SIG-M5 treated with dmso at 0.1 percent for 504 hours (cell line): ENCODE measurements around the gene LRRC28.
"Not testable (repeated sequence)": the region's sequence is repeated elsewhere in the genome, so short reads cannot be mapped to it uniquely, and the experiment has no call there.

ENCODE experiments used
- DNase-seq: peaks from one replicate; lab custom pipeline; 2025; ENCODE audit not compliant: unreplicated experiment; lab: John Stamatoyannopoulos, UW

LRRC28 gene

GRCh38 chr15:99390667-99391066 lies 139.4 kb downstream of the LRRC28 start:
- DNase-seq, result no peak

- no peak for DNase-seq
Observed at GRCh38 chr15:99393641-99394040, 142.4 kb downstream of the LRRC28 start.

GRCh38 chr15:99396375-99396774 lies 145.1 kb downstream of the LRRC28 start:
- DNase-seq, result no peak

- no peak for DNase-seq
Observed at GRCh38 chr15:99399061-99399460, 147.8 kb downstream of the LRRC28 start.

GRCh38 chr15:99399618-99400017 lies 148.3 kb downstream of the LRRC28 start:
- no peak for DNase-seq

- DNase-seq, result not testable (repeated sequence)
Observed at GRCh38 chr15:99401216-99401615, 149.9 kb downstream of the LRRC28 start.

GRCh38 chr15:99402014-99402729 lies 150.9 kb downstream of the LRRC28 start:
- DNase-seq, result no peak

- DNase-seq, result no peak
Observed at GRCh38 chr15:99403597-99403996, 152.3 kb downstream of the LRRC28 start.

GRCh38 chr15:99404454-99404853 lies 153.2 kb downstream of the LRRC28 start:
- DNase-seq, result no peak

GRCh38 chr15:99406120-99406519 lies 154.8 kb downstream of the LRRC28 start:
- no peak for DNase-seq

GRCh38 chr15:99406716-99407487 lies 155.6 kb downstream of the LRRC28 start:
- DNase-seq, result no peak

GRCh38 chr15:99407716-99408115 lies 156.4 kb downstream of the LRRC28 start:
- DNase-seq, result no peak

GRCh38 chr15:99408236-99409096 lies 157.2 kb downstream of the LRRC28 start:
- no peak for DNase-seq

GRCh38 chr15:99409097-99409473 lies 157.8 kb downstream of the LRRC28 start:
- peak; percentile 28 for DNase-seq

- DNase-seq, result no peak
Observed at GRCh38 chr15:99409560-99409959, 158.3 kb downstream of the LRRC28 start.

- no peak for DNase-seq
Observed at GRCh38 chr15:99410477-99410876, 159.2 kb downstream of the LRRC28 start.

GRCh38 chr15:99411234-99411633 lies 160.0 kb downstream of the LRRC28 start:
- DNase-seq, result no peak

GRCh38 chr15:99412082-99412481 lies 160.8 kb downstream of the LRRC28 start:
- no peak for DNase-seq

- DNase-seq, result no peak
Observed at GRCh38 chr15:99412626-99413025, 161.3 kb downstream of the LRRC28 start.

- no peak for DNase-seq
Observed at GRCh38 chr15:99413955-99414754, 162.9 kb downstream of the LRRC28 start.
